GM12878 (cell line): ENCODE results near the gene TEAD4. TPM values are rescaled to one million over a fixed set of nuclear protein-coding genes. Genes with fewer than 3 reads are reported as not detected.

Experiments
- ATAC-seq: fragments of 200-7000 bp; cut with Tn5 transposase; 3 replicates; pipeline ENCODE4 v1.9.1; 2020; ENCODE audit warnings: mild to moderate bottlenecking, moderate library complexity
- BruUV-seq: library from RNA; stranded (reverse); fragments of 400-500 nt; replicated peaks from 2 replicates; lab custom pipeline; 2021; lab: Mats Ljungman, UMichigan
- CTCF ChIA-PET: fragments of 300-600 bp; sonication (Branson Sonifier 250); formaldehyde crosslinking; extraction: SDS; loops from one replicate; lab custom pipeline; 2021; ENCODE audit warnings: inconsistent platforms; lab: Yijun Ruan, JAX
- POLR2A ChIA-PET: fragments of 350-600 bp; formaldehyde crosslinking; extraction: SDS; loops from one replicate; lab custom pipeline; 2021; ENCODE audit warnings: inconsistent platforms; lab: Charles Lee
- RAD21 ChIA-PET: fragments of 300-600 bp; sonication (Branson Sonifier 250); formaldehyde crosslinking; loops from one replicate; lab custom pipeline; 2023; ENCODE audit warnings: antibody characterized with exemption; ENCODE audit not compliant: unreplicated experiment; lab: Charles Lee
- SMC1A ChIA-PET: fragments of 300-600 bp; sonication (Branson Sonifier 250); formaldehyde crosslinking; loops from one replicate; lab custom pipeline; 2023; ENCODE audit not compliant: unreplicated experiment, uncharacterized antibody; lab: Charles Lee
- DNase-seq: peaks from one replicate; pipeline ENCODE4 v3.0.0-alpha.2; 2011; ENCODE audit warnings: low read depth, low spot score
- FAIRE-seq: peaks from 3 replicates; lab custom pipeline; 2011; peaks lifted over from hg19 to GRCh38; lab: Jason Lieb, UNC
- H2AFZ ChIP-seq: 2 replicates; pipeline ENCODE4 v1.6.0; 2011; ENCODE audit warnings: low read depth, low read length, control low read depth; ENCODE audit not compliant: control insufficient read depth
- H3K27ac ChIP-seq: 2 replicates; pipeline ENCODE4 v1.5.1; 2011; ENCODE audit warnings: control low read depth; ENCODE audit not compliant: control insufficient read depth, insufficient read depth
- H3K27me3 ChIP-seq, 2 experiments: replicated peaks in 1 of 2; 2 replicates each; pipeline versions ENCODE4 v1.6.0 to v1.6.1; 2011; ENCODE audit warnings: low read length in 1 of 2; ENCODE audit not compliant: control insufficient read depth in 2 of 2, insufficient read depth in 2 of 2
- H3K36me3 ChIP-seq, 2 experiments: 2 replicates each; pipeline ENCODE4 v1.5.1; 2011; ENCODE audit warnings: low read length in 1 of 2; ENCODE audit not compliant: control insufficient read depth in 2 of 2, insufficient read depth in 2 of 2
- H3K4me1 ChIP-seq: 2 replicates; pipeline ENCODE4 v1.6.1; 2011; ENCODE audit warnings: mild to moderate bottlenecking, low read length, moderate library complexity, mixed read lengths; ENCODE audit not compliant: control insufficient read depth, insufficient read depth
- H3K4me2 ChIP-seq: 2 replicates; pipeline ENCODE4 v1.6.0; 2011; ENCODE audit warnings: control low read depth; ENCODE audit not compliant: control insufficient read depth, insufficient read depth
- H3K4me3 ChIP-seq: fragments of 200-600 bp; sonication (generic); 2 replicates; pipeline ENCODE4 v1.5.1; 2016
- H3K79me2 ChIP-seq: 2 replicates; pipeline ENCODE4 v1.6.0; 2011; ENCODE audit warnings: low read length; ENCODE audit not compliant: control insufficient read depth, insufficient read depth
- H3K9ac ChIP-seq: 2 replicates; pipeline ENCODE4 v1.8.0; 2011; ENCODE audit warnings: low read length, control low read depth, mixed read lengths; ENCODE audit not compliant: control insufficient read depth, insufficient read depth
- H3K9me3 ChIP-seq: replicated peaks from 3 replicates; pipeline ENCODE4 v1.5.1; 2011; ENCODE audit warnings: mild to moderate bottlenecking, low read length; ENCODE audit not compliant: control insufficient read depth, insufficient read depth
- H4K20me1 ChIP-seq: 2 replicates; pipeline ENCODE4 v1.6.0; 2011; ENCODE audit not compliant: control insufficient read depth, insufficient read depth
- ESRRA ChIP-seq: IDR thresholded peaks from 2 replicates; pipeline ENCODE4 v1.6.1; 2012; ENCODE audit warnings: mild to moderate bottlenecking, low read length, improper control_type of control experiment
- HCFC1 ChIP-seq: fragments of 150-350 bp; IDR thresholded peaks from 2 replicates; pipeline ENCODE4 v1.6.1; 2014; ENCODE audit warnings: low read length
- HDGF ChIP-seq: fragments of 450-650 bp; IDR thresholded peaks from 2 replicates; pipeline ENCODE4 v1.6.1; 2016; ENCODE audit warnings: antibody characterized with exemption
- MTA3 ChIP-seq: IDR thresholded peaks from 2 replicates; pipeline ENCODE4 v1.6.1; 2012; ENCODE audit warnings: low read length, inconsistent platforms, borderline replicate concordance
- NR2C2 ChIP-seq: IDR thresholded peaks from 2 replicates; pipeline ENCODE4 v1.6.1; 2011; ENCODE audit warnings: borderline replicate concordance, low read depth; ENCODE audit not compliant: control insufficient read depth, insufficient read length
- SMAD5 ChIP-seq: IDR thresholded peaks from 2 replicates; pipeline ENCODE4 v1.6.1; 2016; ENCODE audit warnings: antibody characterized with exemption, low read depth
- SMC3 ChIP-seq: IDR thresholded peaks from 2 replicates; pipeline ENCODE4 v1.6.1; 2011; ENCODE audit warnings: low read length, improper control_type of control experiment, borderline replicate concordance
- SPI1 ChIP-seq: IDR thresholded peaks from 2 replicates; pipeline ENCODE4 v1.6.1; 2011; ENCODE audit warnings: low read depth, mild to moderate bottlenecking, low read length, moderate library complexity, borderline replicate concordance; ENCODE audit not compliant: insufficient read depth
- TCF3 ChIP-seq: IDR thresholded peaks from 2 replicates; pipeline ENCODE4 v1.6.1; 2012; ENCODE audit warnings: low read depth, mild to moderate bottlenecking, low read length, borderline replicate concordance; ENCODE audit not compliant: insufficient read depth
- WGBS: methylation state at CpG from one replicate; pipeline ENCODE4 v1.1.6; 2016; ENCODE audit warnings: low lambda C conversion rate; ENCODE audit not compliant: insufficient replicate concordance, insufficient coverage; ENCODE audit errors: missing lambda C conversion rate; 5-methylcytosine and 5-hydroxymethylcytosine counted together
- in situ Hi-C: fragments of 300-500 bp; cut with MboI; formaldehyde crosslinking; loops from 9 replicates; pipeline ENCODE4 v1.14.3; 2018; ENCODE audit warnings: mixed read lengths
- intact Hi-C: fragments of 100-400 bp; cut with micrococcal nuclease; formaldehyde crosslinking; loops from one replicate; pipeline ENCODE4 v1.14.2; 2022; ENCODE audit not compliant: unreplicated experiment
- polyA plus RNA-seq, 11 experiments: library from polyadenylated mRNA; depleted of rRNA in 4 of 11; unstranded in 6 of 11; stranded (reverse) in 5 of 11; fragments of >200 nt; fragmentation: Nextera tagmentation in 4 of 11; fragmentation: Illumina TruSeq in 1 of 11; extraction: Ambion mirVana in 4 of 11; extraction: Trizol in 1 of 11; gene quantifications; 1 replicate in 1 of 11; 2 replicates in 10 of 11; pipeline versions ENCODE4 v1.2.1 to v1.2.3, GENCODE V29; 2011 to 2016; ENCODE audit warnings: inconsistent platforms in 2 of 11, missing spikeins in 2 of 11, low read depth in 1 of 11
- total RNA-seq, 4 experiments: library from RNA; depleted of rRNA in 3 of 4; stranded (reverse); fragments of >200 nt in 3 of 4; fragmentation: Illumina TruSeq in 1 of 4; extraction: Trizol in 1 of 4; gene quantifications; 2 replicates each; pipeline versions ENCODE4 v1.2.1 to v1.2.3, GENCODE V29; 2013 to 2021
- TF ChIP-seq, protein P1 (sequence below): fragments of 450-650 bp; IDR thresholded peaks from 2 replicates; pipeline ENCODE4 v1.6.1; 2016; ENCODE audit warnings: mild to moderate bottlenecking, moderate library complexity, borderline replicate concordance
- TF ChIP-seq, protein P2 (sequence below): IDR thresholded peaks from 2 replicates; pipeline ENCODE4 v1.6.1; 2012; ENCODE audit warnings: mild to moderate bottlenecking, low read depth, low read length
- TF ChIP-seq, protein P3 (sequence below): IDR thresholded peaks from 2 replicates; pipeline ENCODE4 v1.6.1; 2012; ENCODE audit warnings: low read depth, low read length, improper control_type of control experiment
- TF ChIP-seq, protein P4 (sequence below): IDR thresholded peaks from 2 replicates; pipeline ENCODE4 v1.6.1; 2012; ENCODE audit warnings: low read depth, low read length, improper control_type of control experiment

TEAD4 gene
- total and polyA plus RNA-seq, 10 of the 15 experiments (the other 5 are each of a cell fraction or from before 2014, with no cell fraction given) = 0.04 to 0.68 (median 0.31) TPM; not detected in 4

DNA sequence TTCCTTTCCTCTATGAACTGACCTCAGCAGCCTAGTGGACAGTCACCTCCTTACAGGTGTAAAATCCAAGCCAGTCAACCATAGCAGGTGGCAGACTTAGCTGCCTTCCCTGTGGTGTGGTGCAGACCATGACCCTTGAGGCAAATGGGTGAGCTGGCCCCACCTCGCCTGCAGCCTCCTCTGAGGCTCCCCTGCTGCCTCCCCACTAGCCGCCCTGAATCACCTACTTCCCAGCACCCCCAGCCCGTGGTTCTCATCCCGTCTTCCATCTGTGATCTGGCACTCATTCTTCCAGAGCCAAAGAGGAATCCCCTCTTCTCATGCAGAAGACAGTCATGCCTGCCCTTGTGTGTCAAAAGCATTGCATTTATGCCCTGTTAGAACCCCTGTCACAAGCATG, 83.6 kb downstream of the TEAD4 start (continued):
- TF ChIP-seq, protein P1, sequence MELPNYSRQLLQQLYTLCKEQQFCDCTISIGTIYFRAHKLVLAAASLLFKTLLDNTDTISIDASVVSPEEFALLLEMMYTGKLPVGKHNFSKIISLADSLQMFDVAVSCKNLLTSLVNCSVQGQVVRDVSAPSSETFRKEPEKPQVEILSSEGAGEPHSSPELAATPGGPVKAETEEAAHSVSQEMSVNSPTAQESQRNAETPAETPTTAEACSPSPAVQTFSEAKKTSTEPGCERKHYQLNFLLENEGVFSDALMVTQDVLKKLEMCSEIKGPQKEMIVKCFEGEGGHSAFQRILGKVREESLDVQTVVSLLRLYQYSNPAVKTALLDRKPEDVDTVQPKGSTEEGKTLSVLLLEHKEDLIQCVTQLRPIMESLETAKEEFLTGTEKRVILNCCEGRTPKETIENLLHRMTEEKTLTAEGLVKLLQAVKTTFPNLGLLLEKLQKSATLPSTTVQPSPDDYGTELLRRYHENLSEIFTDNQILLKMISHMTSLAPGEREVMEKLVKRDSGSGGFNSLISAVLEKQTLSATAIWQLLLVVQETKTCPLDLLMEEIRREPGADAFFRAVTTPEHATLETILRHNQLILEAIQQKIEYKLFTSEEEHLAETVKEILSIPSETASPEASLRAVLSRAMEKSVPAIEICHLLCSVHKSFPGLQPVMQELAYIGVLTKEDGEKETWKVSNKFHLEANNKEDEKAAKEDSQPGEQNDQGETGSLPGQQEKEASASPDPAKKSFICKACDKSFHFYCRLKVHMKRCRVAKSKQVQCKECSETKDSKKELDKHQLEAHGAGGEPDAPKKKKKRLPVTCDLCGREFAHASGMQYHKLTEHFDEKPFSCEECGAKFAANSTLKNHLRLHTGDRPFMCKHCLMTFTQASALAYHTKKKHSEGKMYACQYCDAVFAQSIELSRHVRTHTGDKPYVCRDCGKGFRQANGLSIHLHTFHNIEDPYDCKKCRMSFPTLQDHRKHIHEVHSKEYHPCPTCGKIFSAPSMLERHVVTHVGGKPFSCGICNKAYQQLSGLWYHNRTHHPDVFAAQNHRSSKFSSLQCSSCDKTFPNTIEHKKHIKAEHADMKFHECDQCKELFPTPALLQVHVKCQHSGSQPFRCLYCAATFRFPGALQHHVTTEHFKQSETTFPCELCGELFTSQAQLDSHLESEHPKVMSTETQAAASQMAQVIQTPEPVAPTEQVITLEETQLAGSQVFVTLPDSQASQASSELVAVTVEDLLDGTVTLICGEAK = no peak

DNA sequence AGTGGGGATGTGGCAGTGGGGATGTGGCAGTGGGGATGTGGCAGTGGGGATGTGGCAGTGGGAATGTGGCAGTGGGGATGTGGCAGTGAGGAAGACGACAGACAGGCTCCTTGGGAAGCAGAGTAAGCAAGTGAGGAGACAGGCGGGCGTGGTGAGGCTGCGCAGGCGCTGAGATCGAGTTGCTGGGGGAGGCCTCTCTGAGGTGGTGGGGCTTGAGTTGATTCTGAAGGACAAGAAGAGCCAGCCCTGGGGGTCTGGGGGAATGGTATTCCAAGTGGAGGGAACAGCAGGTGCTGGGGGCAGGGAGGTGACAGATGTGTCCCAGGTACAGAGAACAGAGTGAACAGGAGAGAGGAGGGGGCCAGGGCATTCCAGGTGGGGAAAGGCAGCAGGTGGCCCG, 84.2 kb downstream of the TEAD4 start:
- in situ Hi-C loops = no loop called here
- 53% methylated on average over 7 of the region's 7 CpGs for WGBS
- no peaks in the 10 kb centered on the region for H3K79me2 ChIP-seq
- DNase-seq (no peak), FAIRE-seq (no peak), ATAC-seq (no peak)
- H3K9me3 ChIP-seq = no peaks in the 10 kb centered on the region
- no peak overlapping the region for H3K4me2 ChIP-seq
- no peak overlapping the region for H3K9ac ChIP-seq
- H3K27ac ChIP-seq = no peak overlapping the region
- BruUV-seq = no TSS peak
- no peak overlapping the region for H2AFZ ChIP-seq
- 0 out of 4 replicates have a peak, but pooled peaks cover 0 to 2% of the 10 kb centered on the region in 2 experiments for H3K27me3 ChIP-seq
- no peaks in the 10 kb centered on the region for H3K4me1 ChIP-seq
- no peak overlapping the region for H3K4me3 ChIP-seq
- no peaks in the 10 kb centered on the region for H3K36me3 ChIP-seq
- SMC1A ChIA-PET = no interaction called here
- POLR2A ChIA-PET = no interaction called here
- H4K20me1 ChIP-seq = no peaks in the 10 kb centered on the region
- CTCF ChIA-PET = interaction anchor here (0.6 kb wide), 1 partner anchor 126 kb away, joined by 3 read pairs; no protein-coding TSS in a partner anchor
- intact Hi-C loops = no loop called here
- RAD21 ChIA-PET = no interaction called here
- no peak for TF ChIP-seq HCFC1
- no peak for TF ChIP-seq TCF3
- TF ChIP-seq, protein P2, sequence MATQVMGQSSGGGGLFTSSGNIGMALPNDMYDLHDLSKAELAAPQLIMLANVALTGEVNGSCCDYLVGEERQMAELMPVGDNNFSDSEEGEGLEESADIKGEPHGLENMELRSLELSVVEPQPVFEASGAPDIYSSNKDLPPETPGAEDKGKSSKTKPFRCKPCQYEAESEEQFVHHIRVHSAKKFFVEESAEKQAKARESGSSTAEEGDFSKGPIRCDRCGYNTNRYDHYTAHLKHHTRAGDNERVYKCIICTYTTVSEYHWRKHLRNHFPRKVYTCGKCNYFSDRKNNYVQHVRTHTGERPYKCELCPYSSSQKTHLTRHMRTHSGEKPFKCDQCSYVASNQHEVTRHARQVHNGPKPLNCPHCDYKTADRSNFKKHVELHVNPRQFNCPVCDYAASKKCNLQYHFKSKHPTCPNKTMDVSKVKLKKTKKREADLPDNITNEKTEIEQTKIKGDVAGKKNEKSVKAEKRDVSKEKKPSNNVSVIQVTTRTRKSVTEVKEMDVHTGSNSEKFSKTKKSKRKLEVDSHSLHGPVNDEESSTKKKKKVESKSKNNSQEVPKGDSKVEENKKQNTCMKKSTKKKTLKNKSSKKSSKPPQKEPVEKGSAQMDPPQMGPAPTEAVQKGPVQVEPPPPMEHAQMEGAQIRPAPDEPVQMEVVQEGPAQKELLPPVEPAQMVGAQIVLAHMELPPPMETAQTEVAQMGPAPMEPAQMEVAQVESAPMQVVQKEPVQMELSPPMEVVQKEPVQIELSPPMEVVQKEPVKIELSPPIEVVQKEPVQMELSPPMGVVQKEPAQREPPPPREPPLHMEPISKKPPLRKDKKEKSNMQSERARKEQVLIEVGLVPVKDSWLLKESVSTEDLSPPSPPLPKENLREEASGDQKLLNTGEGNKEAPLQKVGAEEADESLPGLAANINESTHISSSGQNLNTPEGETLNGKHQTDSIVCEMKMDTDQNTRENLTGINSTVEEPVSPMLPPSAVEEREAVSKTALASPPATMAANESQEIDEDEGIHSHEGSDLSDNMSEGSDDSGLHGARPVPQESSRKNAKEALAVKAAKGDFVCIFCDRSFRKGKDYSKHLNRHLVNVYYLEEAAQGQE = no peak
- TF ChIP-seq, protein P3, sequence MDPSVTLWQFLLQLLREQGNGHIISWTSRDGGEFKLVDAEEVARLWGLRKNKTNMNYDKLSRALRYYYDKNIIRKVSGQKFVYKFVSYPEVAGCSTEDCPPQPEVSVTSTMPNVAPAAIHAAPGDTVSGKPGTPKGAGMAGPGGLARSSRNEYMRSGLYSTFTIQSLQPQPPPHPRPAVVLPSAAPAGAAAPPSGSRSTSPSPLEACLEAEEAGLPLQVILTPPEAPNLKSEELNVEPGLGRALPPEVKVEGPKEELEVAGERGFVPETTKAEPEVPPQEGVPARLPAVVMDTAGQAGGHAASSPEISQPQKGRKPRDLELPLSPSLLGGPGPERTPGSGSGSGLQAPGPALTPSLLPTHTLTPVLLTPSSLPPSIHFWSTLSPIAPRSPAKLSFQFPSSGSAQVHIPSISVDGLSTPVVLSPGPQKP = no peak
- no peak for TF ChIP-seq HDGF
- no peak for TF ChIP-seq NR2C2
- TF ChIP-seq SPI1 = no peak
- TF ChIP-seq, protein P4, sequence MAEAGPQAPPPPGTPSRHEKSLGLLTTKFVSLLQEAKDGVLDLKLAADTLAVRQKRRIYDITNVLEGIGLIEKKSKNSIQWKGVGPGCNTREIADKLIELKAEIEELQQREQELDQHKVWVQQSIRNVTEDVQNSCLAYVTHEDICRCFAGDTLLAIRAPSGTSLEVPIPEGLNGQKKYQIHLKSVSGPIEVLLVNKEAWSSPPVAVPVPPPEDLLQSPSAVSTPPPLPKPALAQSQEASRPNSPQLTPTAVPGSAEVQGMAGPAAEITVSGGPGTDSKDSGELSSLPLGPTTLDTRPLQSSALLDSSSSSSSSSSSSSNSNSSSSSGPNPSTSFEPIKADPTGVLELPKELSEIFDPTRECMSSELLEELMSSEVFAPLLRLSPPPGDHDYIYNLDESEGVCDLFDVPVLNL = no peak
- TF ChIP-seq SMAD5 = no peak
- no peak for TF ChIP-seq SMC3
- TF ChIP-seq MTA3 = no peak
- no peak for TF ChIP-seq ESRRA
